BJ (cell line): ENCODE data around the gene UBR2. TPM values are rescaled to one million over a fixed set of nuclear protein-coding genes. Genes with fewer than 3 reads are reported as not detected.

Source experiments
- CTCF ChIA-PET: fragments of 350-600 bp; formaldehyde crosslinking; extraction: SDS; loops from one replicate; lab custom pipeline; 2021; ENCODE audit warnings: antibody characterized with exemption, inconsistent platforms; lab: Yijun Ruan, JAX
- POLR2A ChIA-PET: fragments of 300-600 bp; sonication (Branson Sonifier 250); formaldehyde crosslinking; extraction: SDS; loops from one replicate; lab custom pipeline; 2021; ENCODE audit warnings: antibody characterized with exemption; lab: Charles Lee
- DNase-seq: peaks from one replicate; pipeline ENCODE4 v3.0.0-alpha.2; 2011; ENCODE audit warnings: low read depth
- H3K27me3 ChIP-seq: 2 replicates; pipeline ENCODE4 v1.6.0; 2011; ENCODE audit warnings: low read length; ENCODE audit not compliant: control insufficient read depth, insufficient read depth
- H3K36me3 ChIP-seq: 2 replicates; pipeline ENCODE4 v1.5.1; 2011; ENCODE audit warnings: low read length; ENCODE audit not compliant: control insufficient read depth, insufficient read depth
- H3K4me3 ChIP-seq: 2 replicates; pipeline ENCODE4 v1.5.1; 2011; ENCODE audit warnings: low read depth, mild to moderate bottlenecking, control low read depth, low read length
- polyA plus RNA-seq: library from polyadenylated mRNA; depleted of rRNA; stranded (reverse); fragments of >200 nt; gene quantifications from 2 replicates; pipeline ENCODE4 v1.2.3, GENCODE V29; 2011
- TF ChIP-seq, protein P1 (sequence below): IDR thresholded peaks from 2 replicates; pipeline ENCODE4 v1.5.1; 2011; ENCODE audit warnings: low read depth, mild to moderate bottlenecking, control low read depth, inconsistent platforms, low read length, moderate library complexity; ENCODE audit not compliant: insufficient read depth

Gene UBR2
- polyA plus RNA-seq, 1 experiment = 9.8 TPM

DNA sequence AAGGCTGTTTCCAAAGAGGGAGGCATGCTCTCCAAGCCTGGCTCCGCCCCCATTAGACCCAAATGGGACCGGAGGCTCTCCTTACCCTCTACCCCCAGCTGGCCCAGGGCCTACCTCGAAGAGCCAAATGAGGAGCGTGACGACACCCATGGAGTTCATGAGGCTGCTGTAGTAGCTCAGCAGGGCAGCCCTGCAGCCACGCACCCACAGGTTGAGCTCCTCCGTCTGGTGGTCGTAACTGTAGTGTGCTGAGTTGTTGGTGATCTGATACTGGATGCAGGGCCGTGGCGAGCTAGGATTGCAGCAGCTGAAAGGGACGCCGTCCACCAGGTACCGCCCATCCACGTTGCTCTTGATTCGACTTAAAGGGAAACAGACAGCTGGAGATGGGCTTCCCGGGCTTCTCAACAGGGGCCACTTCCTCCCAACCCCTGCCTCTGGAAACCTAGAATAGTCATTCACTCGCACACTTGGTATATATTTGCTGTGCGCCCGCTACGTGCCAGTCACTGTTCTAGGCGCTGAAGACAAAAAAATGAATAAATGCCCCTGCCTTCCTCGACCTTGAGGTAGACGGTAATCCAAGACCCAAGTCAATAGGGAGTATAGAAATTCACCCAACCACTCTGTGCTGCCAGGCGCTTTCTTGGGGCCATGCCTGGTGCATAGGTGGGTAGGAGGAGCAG, 140.6 kb downstream of the UBR2 start:
- Histone ChIP-seq H3K4me3 (peak overlapping the region; percentile 27), H3K27me3 (no peaks in the 10 kb centered on the region), H3K36me3 (no peaks in the 10 kb centered on the region)
- ChIA-PET CTCF (interaction anchor here (1.2 to 2.0 kb wide), 2 partner anchors 22 to 23 kb away, joined by 4 to 7 read pairs; no protein-coding TSS in a partner anchor), POLR2A (no interaction called here)
- TF ChIP-seq, protein P1, sequence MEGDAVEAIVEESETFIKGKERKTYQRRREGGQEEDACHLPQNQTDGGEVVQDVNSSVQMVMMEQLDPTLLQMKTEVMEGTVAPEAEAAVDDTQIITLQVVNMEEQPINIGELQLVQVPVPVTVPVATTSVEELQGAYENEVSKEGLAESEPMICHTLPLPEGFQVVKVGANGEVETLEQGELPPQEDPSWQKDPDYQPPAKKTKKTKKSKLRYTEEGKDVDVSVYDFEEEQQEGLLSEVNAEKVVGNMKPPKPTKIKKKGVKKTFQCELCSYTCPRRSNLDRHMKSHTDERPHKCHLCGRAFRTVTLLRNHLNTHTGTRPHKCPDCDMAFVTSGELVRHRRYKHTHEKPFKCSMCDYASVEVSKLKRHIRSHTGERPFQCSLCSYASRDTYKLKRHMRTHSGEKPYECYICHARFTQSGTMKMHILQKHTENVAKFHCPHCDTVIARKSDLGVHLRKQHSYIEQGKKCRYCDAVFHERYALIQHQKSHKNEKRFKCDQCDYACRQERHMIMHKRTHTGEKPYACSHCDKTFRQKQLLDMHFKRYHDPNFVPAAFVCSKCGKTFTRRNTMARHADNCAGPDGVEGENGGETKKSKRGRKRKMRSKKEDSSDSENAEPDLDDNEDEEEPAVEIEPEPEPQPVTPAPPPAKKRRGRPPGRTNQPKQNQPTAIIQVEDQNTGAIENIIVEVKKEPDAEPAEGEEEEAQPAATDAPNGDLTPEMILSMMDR = no peak
- no peak for DNase-seq

DNA sequence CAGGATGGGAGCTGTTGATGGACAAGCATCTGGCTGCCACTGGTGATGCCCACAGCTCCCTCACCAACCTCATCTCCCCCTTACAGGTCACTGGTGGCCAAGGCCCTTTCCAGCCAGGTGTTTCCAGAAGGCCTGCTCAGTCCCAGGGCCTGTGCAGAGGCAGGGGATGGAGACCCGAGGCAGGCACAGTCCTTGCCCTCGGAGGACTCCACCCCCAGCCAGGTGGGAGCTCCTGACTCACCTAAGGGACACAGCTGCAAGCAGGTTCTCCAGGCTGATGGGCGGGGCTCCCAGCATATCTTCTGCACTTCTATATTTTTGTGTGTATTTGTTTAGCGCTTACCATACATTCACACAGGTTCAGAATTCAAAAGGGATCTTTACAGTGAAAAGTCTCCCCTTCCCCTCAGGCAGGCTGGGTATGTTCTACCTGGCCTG, 141.1 kb downstream of the UBR2 start:
- no peak for DNase-seq
- no peaks in the 10 kb centered on the region for H3K36me3 ChIP-seq
- H3K27me3 ChIP-seq = no peaks in the 10 kb centered on the region
- TF ChIP-seq, protein P1 = no peak
- ChIA-PET CTCF (interaction anchor here (2.0 kb wide), 1 partner anchor 21 kb away, joined by 7 read pairs; no protein-coding TSS in a partner anchor), POLR2A (no interaction called here)
- H3K4me3 ChIP-seq = no peak overlapping the region

DNA sequence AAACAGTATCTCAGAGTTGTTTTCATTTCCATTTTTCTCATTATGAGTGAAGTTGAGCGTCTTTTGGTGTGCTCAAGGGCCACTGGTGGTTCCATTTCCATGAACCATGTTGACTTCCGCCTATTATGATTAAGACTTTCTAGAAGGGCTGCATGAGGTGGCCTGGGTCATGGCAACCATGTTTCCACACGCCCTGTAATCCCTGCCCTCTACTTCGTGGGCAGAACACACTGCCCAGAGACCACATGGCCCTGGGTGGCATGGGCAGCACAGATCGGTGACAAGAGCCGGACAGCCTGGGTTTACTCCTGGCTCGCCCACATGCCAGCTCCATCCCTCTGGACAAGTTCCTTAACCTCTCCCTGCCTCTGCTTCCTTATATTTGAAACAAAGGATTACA, 143.8 kb downstream of the UBR2 start:
- TF ChIP-seq, protein P1 = no peak
- POLR2A ChIA-PET = no interaction called here
- CTCF ChIA-PET = no interaction called here
- H3K27me3 ChIP-seq = no peaks in the 10 kb centered on the region
- DNase-seq = no peak
- H3K36me3 ChIP-seq = no peaks in the 10 kb centered on the region
- H3K4me3 ChIP-seq = no peak overlapping the region

DNA sequence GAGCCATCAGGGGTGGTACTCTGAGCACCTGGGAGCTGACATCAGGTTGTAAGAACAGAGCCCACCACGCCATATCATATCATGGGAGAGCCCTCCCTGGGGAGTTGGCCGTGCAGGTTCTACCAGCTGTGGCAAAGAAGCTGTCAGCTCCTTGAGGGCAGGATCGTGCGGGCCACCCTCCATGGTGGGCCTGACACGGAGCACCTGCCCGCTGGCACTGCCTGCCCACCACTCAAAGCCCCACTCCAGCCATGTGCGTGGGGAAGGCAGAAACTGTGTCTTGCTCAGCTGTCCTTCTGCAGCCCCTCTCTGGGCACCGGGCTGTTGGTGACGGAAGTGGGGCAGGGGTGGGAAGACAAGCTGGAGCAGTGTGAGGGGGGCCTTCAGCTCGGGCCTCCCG, 144.3 kb downstream of the UBR2 start:
- H3K27me3 ChIP-seq = no peaks in the 10 kb centered on the region
- CTCF ChIA-PET = no interaction called here
- no peaks in the 10 kb centered on the region for H3K36me3 ChIP-seq
- TF ChIP-seq, protein P1 = no peak
- POLR2A ChIA-PET = no interaction called here
- no peak for DNase-seq
- H3K4me3 ChIP-seq = no peak overlapping the region

DNA sequence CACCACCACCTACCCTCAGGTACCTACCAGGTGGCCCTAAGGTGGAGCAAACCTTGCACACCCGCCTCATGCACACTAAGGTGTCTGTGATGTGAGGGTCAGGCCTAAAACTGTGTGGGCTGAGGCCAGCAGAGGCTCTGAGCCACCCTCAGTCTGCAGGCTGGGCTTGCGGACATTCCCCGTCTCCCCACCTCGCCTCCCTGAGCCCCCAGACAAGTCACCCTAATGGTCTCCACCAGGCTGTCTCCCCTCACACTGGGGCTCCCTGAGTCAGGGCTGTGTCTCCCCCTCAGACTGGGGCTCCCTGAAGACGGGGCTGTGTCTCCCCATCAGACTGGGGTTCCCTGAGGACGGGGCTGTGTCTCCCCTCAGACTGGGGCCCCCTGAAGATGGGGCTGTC, 146.0 kb downstream of the UBR2 start:
- Histone ChIP-seq H3K4me3 (no peak overlapping the region), H3K27me3 (no peaks in the 10 kb centered on the region), H3K36me3 (no peaks in the 10 kb centered on the region)
- ChIA-PET POLR2A (no interaction called here), CTCF (no interaction called here)
- no peak for DNase-seq
- TF ChIP-seq, protein P1 = no peak
